Mesothelial cell of epicardium (in vitro differentiated cells): ENCODE results near the gene TARS2. TPM values are rescaled to one million over a fixed set of nuclear protein-coding genes. Genes with fewer than 3 reads are reported as not detected.
A peak's percentile ranks its signal among the peaks of the same experiment; 100 is the strongest.

Experiments
- DNase-seq, 2 experiments: peaks; one replicate each; pipeline ENCODE4 v3.0.0; 2021; ENCODE audit warnings: low spot score in 2 of 2; ENCODE audit not compliant: unreplicated experiment in 2 of 2
- H3K27ac Mint-ChIP-seq: 2 replicates; pipeline ENCODE4 v1.8.0; 2021; ENCODE audit warnings: mixed read lengths
- H3K27me3 Mint-ChIP-seq: 2 replicates; pipeline ENCODE4 v1.8.0; 2021; ENCODE audit warnings: low read depth, mixed read lengths
- H3K36me3 Mint-ChIP-seq: 2 replicates; pipeline ENCODE4 v1.8.0; 2021; ENCODE audit warnings: mixed read lengths
- H3K4me1 Mint-ChIP-seq: 2 replicates; pipeline ENCODE4 v1.8.0; 2021; ENCODE audit warnings: mixed read lengths
- H3K4me3 Mint-ChIP-seq: 2 replicates; pipeline ENCODE4 v1.8.0; 2021; ENCODE audit warnings: mild to moderate bottlenecking, moderate library complexity, mixed read lengths
- H3K9me3 Mint-ChIP-seq: 2 replicates; pipeline ENCODE4 v1.8.0; 2021; ENCODE audit warnings: mixed read lengths
- CTCF ChIP-seq: fragments of 200-600 bp; sonication (generic); IDR thresholded peaks from one replicate; pipeline ENCODE4 v1.5.0; 2021; ENCODE audit warnings: antibody characterized with exemption; ENCODE audit not compliant: unreplicated experiment
- total RNA-seq: library from RNA; stranded (reverse); gene quantifications from 3 replicates; pipeline ENCODE4 v1.2.1, GENCODE V29; 2021

Gene TARS2
- total RNA-seq, 1 donor from 2014 or later: 31.7 TPM

GRCh38 chr1:150548324-150548631 lies 61.1 kb downstream of the TARS2 start:
- peaks cover 45% of the 10 kb centered on the region for H3K4me1 Mint-ChIP-seq
- no peaks in the 10 kb centered on the region for H3K9me3 Mint-ChIP-seq
- H3K36me3 Mint-ChIP-seq: no peaks in the 10 kb centered on the region
- DNase-seq: no peak
- no peak overlapping the region for H3K27ac Mint-ChIP-seq
- peak overlapping the region; percentile 64 for H3K4me3 Mint-ChIP-seq
- H3K27me3 Mint-ChIP-seq: peaks cover 3% of the 10 kb centered on the region
- no peak for TF ChIP-seq CTCF

DNA sequence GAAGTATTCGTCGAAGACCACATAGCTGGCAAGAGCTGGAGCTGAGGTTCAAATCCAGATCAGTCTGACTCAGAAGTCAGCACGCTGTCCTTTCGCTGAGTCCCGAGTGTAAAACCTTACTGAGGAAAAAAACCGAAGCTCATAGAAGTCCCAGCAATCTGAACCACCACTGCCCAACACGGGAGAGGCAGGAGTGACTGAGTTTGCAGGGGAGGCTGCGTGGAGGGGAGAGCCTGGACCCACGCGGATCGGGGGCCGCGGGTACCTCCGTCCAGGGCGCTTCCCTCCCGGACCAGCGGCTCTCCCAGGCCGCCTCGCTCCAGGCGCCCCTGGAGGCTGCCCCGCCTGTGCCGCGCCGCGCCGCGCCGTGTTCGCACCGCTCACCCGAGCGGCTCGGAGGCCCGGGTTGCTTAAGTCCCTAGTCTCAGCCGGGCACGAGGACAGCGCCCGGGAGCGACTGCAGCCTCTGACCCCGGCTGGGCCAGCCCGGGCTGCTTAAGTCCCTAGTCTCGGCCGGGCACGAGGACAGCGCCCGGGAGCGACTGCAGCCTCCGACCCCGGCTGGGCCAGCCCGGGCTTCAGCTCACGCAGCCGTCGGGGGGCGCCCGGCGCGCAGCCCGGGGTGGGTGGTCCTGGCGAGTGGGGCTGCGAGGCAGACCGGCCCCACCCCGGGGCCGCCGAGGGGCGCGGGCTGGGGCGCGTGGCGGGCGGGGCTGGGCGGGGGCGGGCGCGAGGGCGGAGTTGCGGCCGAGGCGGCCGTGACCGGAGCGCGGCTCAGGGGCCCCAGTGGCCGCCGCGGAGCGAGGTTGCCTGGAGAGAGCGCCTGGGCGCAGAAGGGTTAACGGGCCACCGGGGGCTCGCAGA lies 61.6 kb downstream of the TARS2 start, which contains the start of gene ADAMTSL4:
Gene ADAMTSL4, plus strand, starts transcription at position 777 of the 864 bp plus-strand sequence. CDS start 2,881 bp downstream, outside the sequence.
- Mint-ChIP-seq H3K27ac (peak within 1 kb of the TSS; percentile 88), H3K4me1 (peaks cover 45% of the 10 kb centered on the region), H3K36me3 (no peaks in the 10 kb centered on the region), H3K9me3 (no peaks in the 10 kb centered on the region), H3K4me3 (peak within 1 kb of the TSS; percentile 78), H3K27me3 (peaks cover 3% of the 10 kb centered on the region)
- TF ChIP-seq CTCF: no peak
- peak in 1 of 2 experiments; percentile 64 for DNase-seq

DNA sequence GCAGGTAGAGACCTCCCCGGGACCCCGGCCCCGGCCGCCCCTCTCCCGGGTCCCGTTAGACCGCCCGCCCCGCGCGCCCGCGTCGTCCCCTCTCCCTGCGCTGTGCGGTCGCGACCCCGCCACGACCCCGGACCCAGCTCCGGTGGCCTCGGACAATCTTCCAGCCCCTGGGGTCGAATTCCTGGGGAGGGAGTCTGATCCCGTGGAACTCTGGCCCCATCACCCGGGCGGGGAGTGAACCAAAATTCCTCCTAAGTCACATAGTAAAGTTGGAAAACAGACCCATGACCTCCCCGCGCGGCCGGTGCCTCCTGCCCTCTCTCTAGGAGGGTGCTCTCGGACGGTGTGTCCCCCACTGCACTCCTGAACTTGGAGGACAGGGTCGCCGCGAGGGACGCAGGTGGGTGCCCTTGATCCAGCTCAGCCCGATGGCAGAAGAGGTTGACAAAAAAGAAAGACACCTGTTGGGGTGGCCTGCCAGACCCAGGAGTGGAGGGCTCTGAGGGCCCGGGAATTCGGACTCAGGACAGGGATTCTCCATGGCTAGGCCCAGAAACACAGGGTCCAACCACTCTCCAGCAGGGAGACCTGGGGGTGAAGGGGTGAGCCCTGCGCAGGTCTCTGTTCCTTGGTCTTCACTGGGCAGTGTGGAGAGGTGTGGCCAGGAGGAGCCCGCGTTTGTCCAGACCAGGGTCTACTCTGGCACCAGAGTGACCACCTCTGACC lies 62.4 kb downstream of the TARS2 start:
- H3K4me3 Mint-ChIP-seq: peak overlapping the region; percentile 78
- no peaks in the 10 kb centered on the region for H3K9me3 Mint-ChIP-seq
- H3K27ac Mint-ChIP-seq: peak overlapping the region; percentile 88
- H3K36me3 Mint-ChIP-seq: no peaks in the 10 kb centered on the region
- peaks cover 3% of the 10 kb centered on the region for H3K27me3 Mint-ChIP-seq
- peaks cover 45% of the 10 kb centered on the region for H3K4me1 Mint-ChIP-seq
- TF ChIP-seq CTCF: no peak
- no peak for DNase-seq

DNA sequence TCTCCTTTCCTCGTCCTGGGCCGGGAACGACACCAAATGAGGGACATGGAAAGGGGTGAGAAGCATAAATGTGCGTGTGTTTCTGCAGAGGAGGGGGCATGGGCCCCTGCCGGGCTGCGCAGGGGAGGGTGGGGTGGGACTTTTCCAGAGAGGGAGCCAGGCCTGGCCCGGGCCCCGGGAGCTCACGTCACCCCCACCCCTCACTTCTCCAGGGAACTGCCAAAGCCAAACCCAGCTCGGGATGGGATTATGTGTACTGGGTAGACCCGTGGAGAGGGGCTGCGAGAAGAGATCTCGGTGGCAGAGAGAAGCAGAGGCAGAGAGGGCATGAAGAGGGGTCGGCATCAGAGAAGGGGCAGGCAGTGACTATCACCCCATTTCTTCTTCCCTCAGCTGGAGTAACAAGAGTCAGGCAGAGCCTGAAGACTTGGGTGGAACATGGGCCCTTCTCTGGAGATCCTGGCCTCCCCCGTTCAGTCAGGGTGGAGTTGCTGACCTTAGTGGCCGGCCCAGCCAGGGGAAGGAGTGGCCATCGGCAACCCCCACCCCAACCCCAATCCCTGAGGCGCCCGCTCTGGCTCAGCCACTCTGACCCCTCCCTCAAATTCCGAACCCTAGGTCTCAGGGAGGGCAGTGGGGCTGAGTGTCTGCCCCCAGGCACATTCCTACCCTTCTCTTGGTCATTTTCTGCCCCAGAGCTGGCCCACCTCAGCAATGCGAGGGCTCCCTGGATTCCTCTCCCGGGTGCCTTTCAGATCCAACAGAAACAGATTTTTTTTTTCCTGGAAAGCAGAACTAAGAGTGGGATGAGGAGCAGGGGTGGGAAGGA lies 63.2 kb downstream of the TARS2 start:
- Mint-ChIP-seq H3K36me3 (no peaks in the 10 kb centered on the region), H3K4me3 (peak overlapping the region; percentile 78), H3K4me1 (peaks cover 43% of the 10 kb centered on the region), H3K27me3 (peaks cover 3% of the 10 kb centered on the region), H3K27ac (peak overlapping the region; percentile 21), H3K9me3 (no peaks in the 10 kb centered on the region)
- no peak for DNase-seq
- TF ChIP-seq CTCF: no peak

DNA sequence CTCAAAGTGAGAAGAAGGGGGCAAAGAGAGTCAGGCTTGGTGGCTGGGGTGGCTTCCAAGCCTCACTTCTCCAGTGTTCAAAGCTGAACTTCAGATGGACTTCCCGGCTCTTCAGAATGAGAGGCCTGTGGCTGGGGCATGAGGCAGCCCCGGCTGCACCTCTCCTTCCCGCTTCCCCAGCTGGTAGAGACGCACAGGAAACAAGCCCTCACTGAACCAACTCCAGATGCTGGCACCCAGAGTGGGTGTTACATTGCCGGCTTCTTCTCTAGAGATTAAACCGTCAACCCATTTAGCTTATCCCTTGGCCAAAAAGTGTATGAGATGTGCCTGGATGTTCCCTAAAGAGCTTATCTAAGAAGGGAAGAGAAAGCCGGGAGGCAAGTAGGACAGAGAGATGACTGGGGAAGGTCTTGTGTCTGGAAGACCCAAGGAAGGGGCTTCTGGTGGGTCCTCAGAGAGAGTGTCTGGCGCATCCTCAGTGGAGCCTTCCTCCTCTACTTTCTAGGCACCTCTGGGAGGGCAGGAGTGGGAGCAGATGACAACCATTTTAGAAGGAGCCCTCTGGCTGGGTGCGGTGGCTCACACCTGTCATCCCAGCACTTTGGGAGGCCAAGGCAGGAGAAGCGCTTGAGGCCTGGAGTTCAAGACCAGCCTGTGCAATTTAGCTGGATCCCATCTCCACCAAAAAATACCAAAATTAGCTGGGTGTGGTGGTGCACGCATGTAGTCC lies 64.0 kb downstream of the TARS2 start:
- DNase-seq: no peak
- TF ChIP-seq CTCF: no peak
- peak overlapping the region; percentile 14 for H3K27ac Mint-ChIP-seq
- no peak overlapping the region for H3K4me3 Mint-ChIP-seq
- peaks cover 2% of the 10 kb centered on the region for H3K36me3 Mint-ChIP-seq
- H3K27me3 Mint-ChIP-seq: peaks cover 3% of the 10 kb centered on the region
- peaks cover 40% of the 10 kb centered on the region for H3K4me1 Mint-ChIP-seq
- no peaks in the 10 kb centered on the region for H3K9me3 Mint-ChIP-seq
